IMR-90 (cell line): ENCODE measurements around the gene ACTR3C. TPM values are rescaled to one million over a fixed set of nuclear protein-coding genes. Genes with fewer than 3 reads are reported as not detected.
"Not testable (repeated sequence)": the region's sequence is repeated elsewhere in the genome, so short reads cannot be mapped to it uniquely, and the experiment has no call there.

Experiments used
- ATAC-seq: fragments of 200-7000 bp; cut with Tn5 transposase; 2 replicates; pipeline ENCODE4 v1.9.1; 2020; ENCODE audit warnings: low read depth, mild to moderate bottlenecking, moderate library complexity
- BruUV-seq: library from RNA; stranded (reverse); fragments of 400-500 nt; replicated peaks from 2 replicates; lab custom pipeline; 2021; lab: Mats Ljungman, UMichigan
- CTCF ChIA-PET: fragments of 300-600 bp; formaldehyde crosslinking; extraction: SDS; loops from one replicate; lab custom pipeline; 2021; ENCODE audit warnings: antibody characterized with exemption; lab: Yijun Ruan, JAX
- POLR2A ChIA-PET: fragments of 300-600 bp; sonication (Branson Sonifier 250); formaldehyde crosslinking; loops from one replicate; lab custom pipeline; 2022; ENCODE audit warnings: antibody characterized with exemption; ENCODE audit not compliant: unreplicated experiment; lab: Charles Lee
- DNase-seq: peaks from one replicate; pipeline ENCODE4 v3.0.0; 2013
- H2AFZ ChIP-seq: replicated peaks from 2 replicates; pipeline ENCODE3; 2013; ENCODE audit warnings: low read length, mild to moderate bottlenecking; ENCODE audit not compliant: poor library complexity
- H2AK5ac ChIP-seq: 2 replicates; pipeline ENCODE4 v1.6.1; 2013; ENCODE audit warnings: low read depth, low read length, inconsistent platforms
- H2AK9ac ChIP-seq: replicated peaks from 2 replicates; pipeline ENCODE3; 2013; ENCODE audit warnings: mild to moderate bottlenecking, low read depth, low read length, moderate library complexity; ENCODE audit not compliant: poor library complexity
- H2BK120ac ChIP-seq: 2 replicates; pipeline ENCODE4 v1.6.1; 2013; ENCODE audit warnings: low read depth, low read length, inconsistent platforms
- H2BK15ac ChIP-seq: 3 replicates; pipeline ENCODE4 v1.6.1; 2013; ENCODE audit warnings: low read depth, low read length, inconsistent platforms
- H2BK20ac ChIP-seq: 2 replicates; pipeline ENCODE4 v1.6.1; 2013; ENCODE audit warnings: low read depth, mild to moderate bottlenecking, inconsistent platforms, low read length, moderate library complexity
- H2BK5ac ChIP-seq: 2 replicates; pipeline ENCODE4 v1.6.1; 2013; ENCODE audit warnings: mild to moderate bottlenecking, low read depth, low read length, inconsistent platforms; ENCODE audit not compliant: poor library complexity, severe bottlenecking
- H3K14ac ChIP-seq: replicated peaks from 2 replicates; pipeline ENCODE4 v1.6.1; 2013; ENCODE audit warnings: low read depth, low read length, inconsistent platforms
- H3K18ac ChIP-seq: 2 replicates; pipeline ENCODE4 v1.6.1; 2013; ENCODE audit warnings: low read depth, low read length, control low read depth
- H3K23ac ChIP-seq: 2 replicates; pipeline ENCODE4 v1.6.1; 2013; ENCODE audit warnings: low read depth, low read length, inconsistent platforms
- H3K27ac ChIP-seq: 2 replicates; pipeline ENCODE4 v1.5.1; 2013; ENCODE audit warnings: mild to moderate bottlenecking, control low read depth, low read length; ENCODE audit not compliant: insufficient read depth
- H3K27me3 ChIP-seq: 2 replicates; pipeline ENCODE4 v1.6.1; 2013; ENCODE audit warnings: low read length; ENCODE audit not compliant: control insufficient read depth, insufficient read depth
- H3K36me3 ChIP-seq: 2 replicates; pipeline ENCODE4 v1.6.1; 2013; ENCODE audit warnings: low read length, mixed read lengths; ENCODE audit not compliant: control insufficient read depth, insufficient read depth
- H3K4ac ChIP-seq: 2 replicates; pipeline ENCODE4 v1.6.1; 2013; ENCODE audit warnings: low read depth, low read length, inconsistent platforms
- H3K4me1 ChIP-seq: 2 replicates; pipeline ENCODE4 v1.6.1; 2013; ENCODE audit warnings: low read length, mixed read lengths; ENCODE audit not compliant: control insufficient read depth, insufficient read depth
- H3K4me2 ChIP-seq: 2 replicates; pipeline ENCODE4 v1.6.1; 2013; ENCODE audit warnings: low read depth, mild to moderate bottlenecking, control low read depth, low read length, moderate library complexity
- H3K4me3 ChIP-seq: 2 replicates; pipeline ENCODE4 v1.5.1; 2013; ENCODE audit warnings: low read depth, mild to moderate bottlenecking, control low read depth, low read length, moderate library complexity; ENCODE audit not compliant: insufficient read depth
- H3K56ac ChIP-seq: 2 replicates; pipeline ENCODE4 v1.6.1; 2013; ENCODE audit warnings: low read length, inconsistent platforms; ENCODE audit not compliant: insufficient read depth; ENCODE audit errors: extremely low read depth
- H3K79me1 ChIP-seq, 2 experiments: 2 replicates each; pipeline ENCODE4 v1.6.1; 2013; ENCODE audit warnings: low read length in 2 of 2, inconsistent platforms in 1 of 2, low read depth in 1 of 2
- H3K9ac ChIP-seq: 2 replicates; pipeline ENCODE4 v1.6.1; 2013; ENCODE audit warnings: low read depth, low read length, control low read depth
- H3K9me1 ChIP-seq: 2 replicates; pipeline ENCODE4 v1.6.1; 2013; ENCODE audit warnings: low read length, inconsistent platforms; ENCODE audit not compliant: insufficient read depth
- H3K9me3 ChIP-seq: 2 replicates; pipeline ENCODE4 v1.6.1; 2013; ENCODE audit warnings: low read length; ENCODE audit not compliant: control insufficient read depth, insufficient read depth
- H4K20me1 ChIP-seq: 2 replicates; pipeline ENCODE4 v1.6.1; 2013; ENCODE audit warnings: low read length, inconsistent platforms; ENCODE audit not compliant: insufficient read depth
- H4K5ac ChIP-seq: 2 replicates; pipeline ENCODE4 v1.6.1; 2013; ENCODE audit warnings: mild to moderate bottlenecking, low read depth, low read length, control low read depth
- H4K8ac ChIP-seq, 2 experiments: 2 replicates each; pipeline ENCODE4 v1.6.1; 2013; ENCODE audit warnings: low read depth in 2 of 2, low read length in 2 of 2, control low read depth in 1 of 2, inconsistent platforms in 1 of 2
- H4K91ac ChIP-seq: 2 replicates; pipeline ENCODE4 v1.6.1; 2013; ENCODE audit warnings: low read depth, low read length, inconsistent platforms; ENCODE audit not compliant: insufficient read depth
- CHD1 ChIP-seq: IDR thresholded peaks from 2 replicates; pipeline ENCODE4 v1.6.1; 2012; ENCODE audit warnings: low read depth, low read length, improper control_type of control experiment
- FOS ChIP-seq: fragments of 150-350 bp; IDR thresholded peaks from 2 replicates; pipeline ENCODE4 v1.6.1; 2016; ENCODE audit warnings: low read depth, low read length
- MAZ ChIP-seq: IDR thresholded peaks from 2 replicates; pipeline ENCODE4 v1.6.1; 2012; ENCODE audit warnings: low read depth, mild to moderate bottlenecking, low read length, improper control_type of control experiment, moderate library complexity, borderline replicate concordance
- RCOR1 ChIP-seq: IDR thresholded peaks from 2 replicates; pipeline ENCODE4 v1.6.1; 2012; ENCODE audit warnings: mild to moderate bottlenecking, low read length, improper control_type of control experiment; ENCODE audit not compliant: insufficient replicate concordance
- SMC3 ChIP-seq: fragments of 150-350 bp; IDR thresholded peaks from 2 replicates; pipeline ENCODE4 v1.6.1; 2016; ENCODE audit warnings: low read depth, mild to moderate bottlenecking, antibody characterized with exemption, low read length, moderate library complexity
- WGBS, 2 experiments: methylation state at CpG; one replicate each; pipeline versions ENCODE4 v1.1.5 to v1.1.7; 2013; ENCODE audit warnings: missing lambda C conversion rate in 2 of 2; ENCODE audit not compliant: insufficient read length in 1 of 2; ENCODE audit errors: extremely low coverage in 2 of 2; 5-methylcytosine and 5-hydroxymethylcytosine counted together
- dilution Hi-C: fragments of 300-500 bp; cut with HindIII; formaldehyde crosslinking; loops from one replicate; pipeline ENCODE4 v1.14.3; 2018; ENCODE audit warnings: low sequenced_read_pairs; ENCODE audit not compliant: unreplicated experiment
- in situ Hi-C: fragments of 300-500 bp; cut with MboI; formaldehyde crosslinking; loops from 3 replicates; pipeline ENCODE4 v1.14.3; 2019; ENCODE audit warnings: low sequenced_read_pairs, inconsistent platforms, mixed read lengths
- intact Hi-C: fragments of 100-400 bp; cut with micrococcal nuclease; formaldehyde crosslinking; loops from 2 replicates; pipeline ENCODE4 v1.10.0; 2022
- polyA plus RNA-seq, 3 experiments: library from polyadenylated mRNA; depleted of rRNA; stranded (reverse); fragments of >200 nt; gene quantifications; 2 replicates each; pipeline ENCODE4 v1.2.3, GENCODE V29; 2012; ENCODE audit warnings: low replicate concordance in 1 of 3
- total RNA-seq: library from RNA; depleted of rRNA; stranded (reverse); fragments of >200 nt; gene quantifications from 2 replicates; pipeline ENCODE4 v1.2.3, GENCODE V29; 2012

ACTR3C gene
- total and polyA plus RNA-seq, 2 of the 4 experiments (the other 2 are of a cell fraction) = not detected

- Histone ChIP-seq H3K27ac (no peak overlapping the region), H3K4me2 (no peak overlapping the region), H2BK5ac (no peak overlapping the region), H3K4ac (no peak overlapping the region), H4K5ac (no peak overlapping the region), H3K56ac (no peak overlapping the region), H2BK20ac (no peak overlapping the region), H4K20me1 (no peaks in the 10 kb centered on the region), H3K27me3 (no peaks in the 10 kb centered on the region), H3K4me1 (peaks cover 3% of the 10 kb centered on the region; the same call in 1 of the 2 replicates), H2BK120ac (no peak overlapping the region), H4K91ac (no peak overlapping the region), H4K8ac (no peak overlapping the region), H3K4me3 (no peak overlapping the region), H2BK15ac (no peak overlapping the region), H2AK5ac (no peak overlapping the region), H2AFZ (no peak overlapping the region), H3K9me3 (0 out of 2 replicates have a peak, but pooled peaks cover 2% of the 10 kb centered on the region), H3K23ac (no peak overlapping the region), H2AK9ac (no peak overlapping the region), H3K9ac (no peak overlapping the region), H3K14ac (no peak overlapping the region), H3K36me3 (no peaks in the 10 kb centered on the region), H3K79me1 (no peaks in the 10 kb centered on the region), H3K18ac (no peak overlapping the region), H3K9me1 (0 out of 2 replicates have a peak, but pooled peaks cover 3% of the 10 kb centered on the region)
- intact Hi-C loops (no loop called here), dilution Hi-C loops (no loop called here), in situ Hi-C loops (loop anchor here (25.0 kb wide), 1 partner anchor 430 kb away; the partner anchor contains the start of gene GIMAP5)
- no peak for ATAC-seq
- CTCF ChIA-PET = interaction anchor here (0.6 kb wide), 1 partner anchor 30 kb away, joined by 3 read pairs; no protein-coding TSS in a partner anchor
- no peak for DNase-seq
- BruUV-seq = no TSS peak
- no peak for TF ChIP-seq MAZ
- no peak for TF ChIP-seq CHD1
- TF ChIP-seq RCOR1 = no peak
- no peak for TF ChIP-seq SMC3
- TF ChIP-seq FOS = no peak
- 71% methylated on average over 1 of the region's 3 CpGs; no CpG with 5 or more reads in 1 of the 2 experiments for WGBS, 2 experiments
- POLR2A ChIA-PET = no interaction called here
Observed at GRCh38 chr7:150307129-150307528, 16.2 kb downstream of the ACTR3C start.

GRCh38 chr7:150306377-150306776 lies 17.0 kb downstream of the ACTR3C start:
- H2BK20ac ChIP-seq, H4K5ac ChIP-seq, H3K4me1 ChIP-seq, dilution Hi-C loops, POLR2A ChIA-PET, H4K20me1 ChIP-seq, H2BK15ac ChIP-seq, CTCF ChIA-PET, H4K8ac ChIP-seq, H3K14ac ChIP-seq, H2AFZ ChIP-seq, H2BK5ac ChIP-seq, H3K56ac ChIP-seq, H3K4me2 ChIP-seq, H3K79me1 ChIP-seq, BruUV-seq, H2AK5ac ChIP-seq, H3K9me1 ChIP-seq, H3K9me3 ChIP-seq, H3K27ac ChIP-seq, DNase-seq, H3K23ac ChIP-seq, H2AK9ac ChIP-seq, ATAC-seq, H3K4me3 ChIP-seq, H4K91ac ChIP-seq, H3K4ac ChIP-seq, intact Hi-C loops, H3K36me3 ChIP-seq, H2BK120ac ChIP-seq, H3K9ac ChIP-seq, H3K18ac ChIP-seq, H3K27me3 ChIP-seq: not testable (repeated sequence)
- no CpG with 5 or more reads among the region's 5 CpGs for WGBS, 2 experiments
- in situ Hi-C loops = loop anchor here (25.0 kb wide), 1 partner anchor 431 kb away; the partner anchor contains the start of gene GIMAP5
